Fibroblast of skin of back (primary cell): Measurements from ENCODE around the gene STX16.

Source experiments
- DNase-seq: peaks from one replicate; pipeline ENCODE4 v3.0.0-alpha.2; 2013

Gene STX16

GRCh38 chr20:58676161-58676560 lies 25.1 kb downstream of the STX16 start:
- no peak for DNase-seq

DNA sequence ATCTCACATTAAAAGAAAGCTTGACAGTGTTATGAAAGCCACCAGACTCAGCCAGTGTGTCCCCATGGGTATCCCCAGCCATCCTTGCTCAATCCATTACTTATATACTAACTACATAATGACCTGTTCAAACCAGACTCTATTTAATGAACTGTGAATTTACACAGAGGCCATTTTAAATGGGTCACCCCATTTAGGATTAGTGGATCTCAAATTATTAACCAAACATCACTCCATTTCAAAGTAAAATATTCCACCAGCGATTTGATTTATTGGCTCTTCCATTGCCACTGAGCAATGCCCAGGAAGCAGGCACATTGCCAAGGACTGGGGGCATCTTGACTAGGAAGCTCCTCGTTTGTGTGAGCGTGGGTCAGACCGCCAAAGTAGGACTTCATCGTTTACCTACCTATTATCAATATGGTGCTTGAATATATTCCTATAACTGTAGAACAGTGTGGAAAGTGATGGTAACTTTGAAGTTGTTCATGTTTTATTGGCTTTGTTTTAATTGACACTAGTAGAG lies 26.1 kb downstream of the STX16 start:
- no peak for DNase-seq

DNA sequence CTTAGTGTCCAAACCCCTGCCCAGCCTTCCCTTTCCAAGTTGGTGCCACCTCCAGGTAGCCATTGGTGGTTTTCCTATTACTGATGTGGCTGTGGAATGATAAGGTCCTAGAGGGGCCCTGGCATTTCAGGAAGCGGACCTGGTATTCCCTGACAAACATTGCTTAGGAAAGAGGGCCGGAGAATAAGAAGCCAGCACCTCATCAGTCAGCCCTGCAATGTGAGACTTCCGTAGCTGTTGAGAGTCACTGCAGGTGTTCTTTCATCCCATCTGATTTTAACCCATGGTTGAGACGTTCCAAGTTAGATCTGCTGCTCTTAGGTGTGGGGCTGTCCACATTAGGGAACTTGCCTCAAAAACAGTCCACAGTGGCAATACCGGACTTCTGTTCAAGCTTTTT lies 26.7 kb downstream of the STX16 start:
- no peak for DNase-seq

- DNase-seq, result no peak
Measured at GRCh38 chr20:58678806-58679205, 27.7 kb downstream of the STX16 start.

GRCh38 chr20:58682656-58683531 lies 31.8 kb downstream of the STX16 start:
- DNase-seq, result no peak

DNA sequence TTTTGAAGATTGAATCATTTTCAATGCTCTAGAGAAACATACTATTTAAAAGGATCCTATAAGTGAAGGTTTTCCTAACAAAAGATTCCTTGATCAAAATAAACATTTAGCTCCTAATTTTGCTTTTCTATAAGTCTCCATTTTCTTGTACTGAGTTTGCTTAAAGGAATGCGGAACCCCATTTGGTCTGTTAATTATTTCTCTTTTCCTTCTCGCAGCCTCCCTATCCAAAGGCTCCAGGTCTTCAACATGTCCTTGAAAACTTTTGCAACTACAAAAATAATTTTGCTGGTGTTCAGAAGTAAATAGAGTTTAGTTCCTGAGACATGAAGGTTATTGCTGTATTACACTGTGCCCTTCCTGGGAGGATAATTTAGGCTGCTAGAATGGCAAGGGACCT lies 33.2 kb downstream of the STX16 start:
- no peak for DNase-seq

- DNase-seq, result no peak
Measured at GRCh38 chr20:58685988-58686387, 34.9 kb downstream of the STX16 start.

DNA sequence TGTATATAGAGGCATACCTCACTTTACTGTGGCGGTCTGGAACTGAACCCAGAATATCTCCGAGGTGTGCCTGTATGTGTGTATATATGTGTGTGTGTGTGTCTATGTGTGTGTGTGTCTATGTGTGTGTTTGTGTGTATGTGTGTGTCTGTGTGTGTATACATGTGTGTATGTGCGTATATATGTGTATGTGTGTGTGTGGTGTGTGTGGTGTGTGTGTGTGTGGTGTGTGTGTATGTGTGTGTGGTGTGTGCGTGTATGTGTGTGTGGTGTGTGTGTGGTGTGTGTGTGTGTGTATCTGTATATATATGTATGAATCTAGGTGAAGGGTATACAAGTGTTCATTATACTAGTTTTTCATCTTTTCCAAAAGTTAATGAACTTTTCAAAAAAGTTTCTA lies 37.3 kb downstream of the STX16 start:
- DNase-seq, result no peak

GRCh38 chr20:58688840-58689239 lies 37.8 kb downstream of the STX16 start:
- no peak for DNase-seq

GRCh38 chr20:58690396-58691135 lies 39.5 kb downstream of the STX16 start:
- DNase-seq, result peak; percentile 7

DNA sequence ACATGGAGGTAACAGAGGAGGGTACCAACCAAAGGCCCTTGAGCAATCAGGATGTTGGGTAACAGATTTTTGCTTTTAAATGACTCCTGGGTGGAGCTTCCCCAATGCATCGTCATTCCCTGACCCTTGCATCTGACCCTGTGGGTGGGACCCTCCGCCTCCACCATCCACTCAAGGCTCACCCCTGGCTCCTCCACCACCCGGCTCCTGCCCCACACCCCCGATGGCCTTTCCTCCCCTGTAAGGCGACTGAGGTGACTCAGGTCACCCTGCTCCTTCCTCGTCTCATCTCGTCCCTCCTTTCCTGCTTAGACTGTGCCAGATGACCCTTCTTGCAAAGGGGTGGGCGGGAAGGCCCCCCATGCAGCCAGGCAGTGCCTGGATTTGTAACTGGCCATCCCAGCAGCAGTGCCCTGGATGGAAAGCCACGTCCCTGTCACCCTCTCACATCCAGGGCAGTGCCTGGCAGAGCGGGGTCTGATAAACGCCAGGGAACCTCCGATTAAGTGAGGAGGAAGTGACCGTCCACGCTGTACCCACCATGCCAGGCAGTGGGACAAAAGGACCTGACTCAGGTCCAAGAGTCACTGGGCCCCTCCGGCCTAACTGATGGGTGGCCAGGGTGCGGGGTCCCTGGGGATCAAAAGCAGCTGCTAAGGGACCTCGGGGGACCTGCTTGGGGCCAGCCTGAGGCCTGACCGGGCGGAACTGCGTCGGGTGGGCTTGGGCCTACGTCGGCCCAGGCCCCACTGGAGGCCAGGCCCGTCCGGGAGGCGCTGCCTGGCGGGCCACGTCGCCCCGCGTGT lies 40.9 kb downstream of the STX16 start:
- no peak for DNase-seq

- peak; percentile 81 for DNase-seq
Measured at GRCh38 chr20:58692579-58693225, 41.6 kb downstream of the STX16 start, which contains the start of gene NPEPL1. TSS of gene NPEPL1 (plus strand) at chr20:58692800. CDS start at chr20:58692901, 101 bp downstream.

DNA sequence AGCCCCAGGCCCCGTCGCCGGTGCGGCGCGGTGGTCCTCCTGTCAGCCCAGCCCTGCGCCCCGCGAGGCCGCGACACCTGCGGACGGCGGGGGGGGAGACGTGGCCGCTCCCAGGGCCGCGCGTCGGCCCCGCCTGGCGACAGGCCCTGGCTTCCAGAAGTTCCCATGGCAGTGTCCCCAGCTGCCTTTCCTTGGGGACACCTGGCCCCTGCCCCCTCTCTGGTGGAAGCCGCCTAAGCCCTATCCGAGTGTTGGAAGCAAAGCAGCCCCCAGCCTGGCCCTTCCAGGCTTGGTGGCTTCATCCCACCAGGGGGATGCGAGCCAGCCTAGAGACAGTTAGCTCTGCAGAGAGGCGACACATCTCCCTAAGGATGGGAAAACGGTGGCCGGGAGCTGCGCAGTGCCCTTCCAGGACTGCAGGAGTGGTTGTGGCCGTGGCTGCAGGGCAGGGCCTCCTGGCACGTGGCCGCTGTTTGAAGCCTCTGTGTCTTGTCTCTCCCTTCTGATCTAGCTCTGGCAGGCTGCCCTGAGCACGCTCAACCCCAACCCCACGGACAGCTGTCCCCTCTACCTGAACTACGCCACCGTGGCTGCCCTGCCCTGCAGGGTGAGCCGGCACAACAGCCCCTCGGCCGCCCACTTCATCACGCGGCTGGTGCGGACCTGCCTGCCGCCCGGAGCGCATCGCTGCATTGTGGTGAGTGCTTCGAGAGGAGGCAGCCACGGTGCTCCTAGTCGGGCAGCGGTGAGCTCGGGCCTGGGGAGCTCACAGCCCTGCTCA lies 42.3 kb downstream of the STX16 start:
- peak; percentile 8 for DNase-seq

- no peak for DNase-seq
Measured at GRCh38 chr20:58694241-58695083, 43.4 kb downstream of the STX16 start.

DNA sequence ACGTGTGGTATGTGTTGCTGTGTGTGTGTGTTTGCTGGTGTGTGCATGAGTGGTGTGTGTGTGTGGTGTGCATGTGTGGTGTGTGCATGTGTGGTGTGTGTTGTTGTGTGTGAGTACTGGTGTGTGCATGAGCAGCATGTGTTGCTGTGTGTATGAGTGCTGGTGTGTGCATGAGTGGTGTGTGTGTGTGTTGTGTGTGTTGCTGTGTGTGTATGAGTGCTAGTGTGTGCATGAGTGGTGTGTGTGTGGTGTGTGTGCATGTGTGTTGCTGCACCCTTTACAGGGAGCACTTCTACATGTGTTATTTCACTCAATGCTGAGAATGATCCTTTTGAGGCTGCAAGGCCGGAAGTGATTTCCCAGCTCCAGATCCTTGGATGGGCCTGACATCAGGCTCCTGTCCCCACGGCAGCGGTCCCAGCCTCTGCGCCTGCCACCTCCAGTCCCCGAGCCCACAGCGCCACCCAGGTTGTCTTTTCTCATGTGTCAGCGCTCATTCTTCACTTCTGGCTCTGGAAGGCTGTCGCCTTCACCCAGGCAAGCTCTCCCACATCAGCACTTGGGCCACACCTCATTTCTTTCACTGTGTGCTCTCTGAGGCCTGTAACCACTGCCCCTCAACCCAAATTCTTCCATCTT lies 44.1 kb downstream of the STX16 start:
- DNase-seq, result no peak

- no peak for DNase-seq
Measured at GRCh38 chr20:58695895-58696375, 44.9 kb downstream of the STX16 start.

DNA sequence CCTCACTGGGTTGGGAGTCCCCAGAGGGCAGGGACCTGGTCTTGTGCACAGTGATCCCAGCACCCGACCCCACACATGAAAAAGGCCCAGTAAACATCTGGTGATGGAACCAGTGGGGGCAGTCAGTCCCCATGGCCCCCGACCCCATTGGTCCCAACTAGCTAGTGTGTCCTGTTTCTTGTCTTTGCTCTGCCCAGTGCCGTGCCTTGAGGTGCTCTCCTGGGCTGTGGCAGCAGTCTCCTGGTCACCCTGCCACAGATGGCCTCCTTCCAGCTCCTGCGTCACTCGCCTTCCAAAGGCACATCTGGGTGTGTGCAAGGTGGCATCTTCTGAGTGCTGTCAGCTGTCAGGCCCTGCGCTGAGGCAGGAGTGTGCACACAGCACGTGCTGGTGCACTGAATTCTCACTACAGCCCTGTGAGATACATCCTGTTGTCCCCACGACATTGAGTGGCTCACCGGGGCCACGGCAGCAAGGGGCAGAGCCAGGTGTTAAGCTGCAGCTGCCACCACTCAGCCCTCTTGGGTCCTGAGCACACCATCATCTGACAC lies 45.4 kb downstream of the STX16 start:
- no peak for DNase-seq

- no peak for DNase-seq
Measured at GRCh38 chr20:58697201-58697866, 46.3 kb downstream of the STX16 start.
